ENCODE measurements around the gene LIPN.

LIPN gene

GRCh38 chr10:88786032-88786770 is 26.4 kb downstream of the LIPN start:
- DNase-seq, result no peak

- DNase-seq, result no peak
Measured at GRCh38 chr10:88787463-88787862, 27.6 kb downstream of the LIPN start.

GRCh38 chr10:88788924-88789323 is 29.1 kb downstream of the LIPN start:
- no peak for DNase-seq

- DNase-seq, result peak; percentile 6
Measured at GRCh38 chr10:88791924-88792323, 32.1 kb downstream of the LIPN start.

- no peak for DNase-seq
Measured at GRCh38 chr10:88792661-88793060, 32.8 kb downstream of the LIPN start.

GRCh38 chr10:88793712-88794299 is 34.0 kb downstream of the LIPN start:
- DNase-seq, result no peak

- no peak for DNase-seq
Measured at GRCh38 chr10:88794731-88795130, 34.9 kb downstream of the LIPN start.

GRCh38 chr10:88800152-88801125 is 40.6 kb downstream of the LIPN start:
- DNase-seq, result no peak

- DNase-seq, result no peak
Measured at GRCh38 chr10:88802523-88803285, 42.9 kb downstream of the LIPN start, which contains the start of gene LIPM. Gene LIPM (plus strand): TSS chr10:88802730. CDS start chr10:88802897, 167 bp downstream.

- DNase-seq, result no peak
Measured at GRCh38 chr10:88803641-88804040, 43.8 kb downstream of the LIPN start.

- no peak for DNase-seq
Measured at GRCh38 chr10:88804083-88804812, 44.4 kb downstream of the LIPN start.

GRCh38 chr10:88805361-88805760 is 45.5 kb downstream of the LIPN start:
- DNase-seq, result no peak

GRCh38 chr10:88805924-88806323 is 46.1 kb downstream of the LIPN start:
- no peak for DNase-seq

GRCh38 chr10:88809621-88810020 is 49.8 kb downstream of the LIPN start:
- no peak for DNase-seq

GRCh38 chr10:88810196-88810961 is 50.6 kb downstream of the LIPN start:
- DNase-seq, result peak; percentile 55

- DNase-seq, result no peak
Measured at GRCh38 chr10:88813200-88813599, 53.4 kb downstream of the LIPN start.

- no peak for DNase-seq
Measured at GRCh38 chr10:88819290-88819689, 59.5 kb downstream of the LIPN start.

- DNase-seq, result peak; percentile 61
Measured at GRCh38 chr10:88820748-88821401, 61.1 kb downstream of the LIPN start.

GRCh38 chr10:88826388-88826787 is 66.6 kb downstream of the LIPN start:
- no peak for DNase-seq

GRCh38 chr10:88827671-88828070 is 67.9 kb downstream of the LIPN start:
- DNase-seq, result no peak

- no peak for DNase-seq
Measured at GRCh38 chr10:88828310-88828709, 68.5 kb downstream of the LIPN start.

Data from eye (tissue), 1 donor.